GM23248 (cell line): ENCODE results near the gene CST9.

Experiments
- EZH2 ChIP-seq: fragments of 200-600 bp; sonication (generic); IDR thresholded peaks from 2 replicates; pipeline ENCODE4 v1.6.1; 2018; ENCODE audit warnings: antibody characterized with exemption, mild to moderate bottlenecking; ENCODE audit not compliant: insufficient read depth, poor library complexity, severe bottlenecking
- EZH2phosphoT487 ChIP-seq: fragments of 200-600 bp; sonication (generic); IDR thresholded peaks from 2 replicates; pipeline ENCODE4 v1.6.1; 2018; ENCODE audit warnings: antibody characterized with exemption, moderate library complexity, mild to moderate bottlenecking, low read depth; ENCODE audit not compliant: insufficient read depth

DNA sequence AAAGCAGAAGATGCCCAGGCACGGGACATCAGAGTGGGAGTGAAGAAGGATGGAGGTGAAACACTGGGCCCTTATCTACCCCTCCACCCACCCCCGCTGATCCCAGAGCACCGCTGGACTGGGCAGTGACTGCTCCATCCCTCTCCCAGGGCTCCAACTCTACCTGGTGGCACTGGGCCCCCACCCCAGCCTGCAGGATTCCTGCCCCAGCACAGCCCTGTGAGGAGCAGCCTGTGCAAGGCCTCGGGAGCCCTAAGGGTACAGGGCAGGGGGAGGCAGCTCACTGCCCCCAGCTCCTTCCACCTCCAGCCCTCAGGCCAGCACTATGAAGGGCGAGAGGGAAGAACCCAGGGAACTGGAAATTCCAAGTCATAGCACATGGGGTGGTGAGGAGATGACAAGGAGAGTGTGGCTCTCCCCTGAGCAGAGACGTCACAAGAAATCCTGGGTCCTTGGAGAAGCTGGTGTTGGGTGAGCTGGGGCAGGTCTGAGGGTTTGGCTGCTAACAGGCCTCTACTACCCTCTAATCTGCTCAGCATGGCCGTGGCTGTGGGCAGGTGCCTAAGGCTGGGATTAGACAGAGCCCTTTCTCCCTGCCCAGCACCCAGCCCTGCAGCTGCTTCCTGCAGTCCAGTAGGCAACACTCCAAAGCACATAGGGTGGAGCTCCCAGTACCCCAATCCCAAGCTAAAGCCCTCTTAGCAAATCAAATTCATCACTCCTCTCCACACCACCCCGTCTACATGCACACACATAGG lies 28.5 kb upstream of the CST9 start:
- TF ChIP-seq EZH2 (no peak), EZH2phosphoT487 (no peak)
